Naive thymus-derived CD4-positive, alpha-beta T cell (primary cell): Measurements from ENCODE around the gene RUNX2. TPM values are rescaled to one million over a fixed set of nuclear protein-coding genes. Genes with fewer than 3 reads are reported as not detected.

Experiments used
- ATAC-seq: fragments of 150-1000 bp; cut with Tn5 transposase; 2 replicates; pipeline ENCODE4 v1.10.0; 2021; ENCODE audit warnings: mild to moderate bottlenecking, moderate library complexity
- CTCF ChIA-PET: fragments of 350-600 bp; sonication (Branson Sonifier 250); formaldehyde crosslinking; loops from one replicate; lab custom pipeline; 2021; ENCODE audit warnings: antibody characterized with exemption; lab: Charles Lee
- POLR2A ChIA-PET: fragments of 350-600 bp; sonication (Branson Sonifier 250); formaldehyde crosslinking; loops from one replicate; lab custom pipeline; 2021; ENCODE audit warnings: antibody characterized with exemption, inconsistent platforms; lab: Charles Lee
- DNase-seq, 9 donors: peaks; one replicate each; pipeline versions ENCODE4 v3.0.0 to v3.0.0-alpha.2; 2020 to 2022; ENCODE audit warnings: mixed read lengths in 1 of 9
- H3K27ac ChIP-seq: one replicate; pipeline ENCODE4 v1.7.0; 2013; ENCODE audit warnings: mild to moderate bottlenecking, low read depth, low read length, moderate library complexity
- H3K27me3 ChIP-seq, 2 donors: one replicate each; pipeline ENCODE4 v1.7.0; 2013; ENCODE audit warnings: low read length in 2 of 2, mild to moderate bottlenecking in 2 of 2, moderate library complexity in 2 of 2; ENCODE audit not compliant: control insufficient read depth in 2 of 2, insufficient read depth in 2 of 2
- H3K36me3 ChIP-seq, 3 experiments: 1 replicate in 2 of 3; 2 replicates in 1 of 3; pipeline ENCODE4 v1.7.0; 2013; ENCODE audit warnings: low read length in 3 of 3, mild to moderate bottlenecking in 3 of 3, moderate library complexity in 1 of 3; ENCODE audit not compliant: insufficient read depth in 3 of 3, control insufficient read depth in 2 of 3
- H3K4me1 ChIP-seq, 2 donors: one replicate each; pipeline ENCODE4 v1.7.0; 2013; ENCODE audit warnings: low read length in 2 of 2, mild to moderate bottlenecking in 2 of 2, moderate library complexity in 1 of 2; ENCODE audit not compliant: control insufficient read depth in 2 of 2, insufficient read depth in 2 of 2
- H3K4me3 ChIP-seq: 2 replicates; pipeline ENCODE4 v1.7.0; 2013; ENCODE audit warnings: mild to moderate bottlenecking, low read length
- H3K9me3 ChIP-seq, 3 experiments: 1 replicate in 2 of 3; 2 replicates in 1 of 3; pipeline ENCODE4 v1.7.0; 2013; ENCODE audit warnings: low read length in 3 of 3; ENCODE audit not compliant: control insufficient read depth in 2 of 3
- H3K27ac Mint-ChIP-seq, 9 donors: one replicate each; pipeline ENCODE4 v1.8.0; 2020 to 2022; ENCODE audit warnings: mixed read lengths in 9 of 9, mild to moderate bottlenecking in 8 of 9, moderate library complexity in 5 of 9, inconsistent platforms in 2 of 9
- H3K27me3 Mint-ChIP-seq, 5 donors: one replicate each; pipeline ENCODE4 v1.8.0; 2021 to 2022; ENCODE audit warnings: mixed read lengths in 5 of 5, mild to moderate bottlenecking in 1 of 5
- H3K36me3 Mint-ChIP-seq, 5 donors: one replicate each; pipeline ENCODE4 v1.8.0; 2020 to 2022; ENCODE audit warnings: mixed read lengths in 5 of 5, mild to moderate bottlenecking in 3 of 5, inconsistent platforms in 1 of 5
- H3K4me1 Mint-ChIP-seq, 7 donors: one replicate each; pipeline ENCODE4 v1.8.0; 2020 to 2022; ENCODE audit warnings: mixed read lengths in 7 of 7, mild to moderate bottlenecking in 3 of 7, inconsistent platforms in 1 of 7
- H3K4me3 Mint-ChIP-seq, 10 donors: one replicate each; pipeline ENCODE4 v1.8.0; 2020 to 2022; ENCODE audit warnings: mild to moderate bottlenecking in 10 of 10, mixed read lengths in 10 of 10, moderate library complexity in 6 of 10, inconsistent platforms in 2 of 10
- H3K9me3 Mint-ChIP-seq, 11 donors: one replicate each; pipeline ENCODE4 v1.8.0; 2020 to 2022; ENCODE audit warnings: mixed read lengths in 11 of 11, mild to moderate bottlenecking in 4 of 11, inconsistent platforms in 1 of 11, moderate library complexity in 1 of 11
- intact Hi-C, 2 donors: fragments of 100-400 bp; cut with micrococcal nuclease; formaldehyde crosslinking; loops; one replicate each; pipeline ENCODE4 v1.15.1; 2023
- polyA plus RNA-seq, 2 donors: library from polyadenylated mRNA; unstranded; fragments of 300-500 nt; fragmentation: Illumina TruSeq; gene quantifications; one replicate each; pipeline ENCODE4 v1.2.3, GENCODE V29; 2021
- total RNA-seq, 6 experiments: library from RNA in 5 of 6; stranded (reverse) in 5 of 6; gene quantifications; 1 replicate in 5 of 6; 2 replicates in 1 of 6; pipeline ENCODE4 v1.2.3 and lab custom pipeline; 2021 to 2026

Gene RUNX2
- total and polyA plus RNA-seq, 7 experiments from 2014 or later = 2.3 to 17.9 (median 13.9) TPM

GRCh38 chr6:45400021-45400420 is 71.9 kb downstream of the RUNX2 start:
- H3K27me3 Mint-ChIP-seq = peaks cover 0 to 23% (median 15%) of the 10 kb centered on the region in 5 donors
- ChIA-PET POLR2A (no interaction called here), CTCF (no interaction called here)
- H3K4me3 Mint-ChIP-seq = no peak overlapping the region
- H3K4me3 ChIP-seq = no peak overlapping the region
- H3K36me3 ChIP-seq = no peaks in the 10 kb centered on the region
- no peak overlapping the region for H3K27ac Mint-ChIP-seq
- no peak for ATAC-seq
- H3K27ac ChIP-seq = no peak overlapping the region
- H3K4me1 Mint-ChIP-seq = peaks cover 0 to 2% (median 0%) of the 10 kb centered on the region in 7 donors
- H3K9me3 ChIP-seq = no peaks in the 10 kb centered on the region
- H3K9me3 Mint-ChIP-seq = peaks cover 0 to 2% (median 0%) of the 10 kb centered on the region in 11 donors
- peaks cover 0 to 8% (median 3%) of the 10 kb centered on the region in 5 donors for H3K36me3 Mint-ChIP-seq
- H3K27me3 ChIP-seq = no peaks in the 10 kb centered on the region
- intact Hi-C loops = no loop called here
- no peaks in the 10 kb centered on the region for H3K4me1 ChIP-seq
- no peak for DNase-seq

GRCh38 chr6:45411959-45412358 is 83.8 kb downstream of the RUNX2 start:
- Mint-ChIP-seq H3K4me3 (no peak overlapping the region), H3K36me3 (peaks cover 0 to 5% (median 0%) of the 10 kb centered on the region in 5 donors), H3K27ac (no peak overlapping the region), H3K9me3 (no peaks in the 10 kb centered on the region), H3K4me1 (peaks cover 0 to 15% (median 0%) of the 10 kb centered on the region in 7 donors), H3K27me3 (peaks cover 0 to 21% (median 7%) of the 10 kb centered on the region in 5 donors)
- no peaks in the 10 kb centered on the region for H3K9me3 ChIP-seq
- no peak overlapping the region for H3K27ac ChIP-seq
- no peak overlapping the region for H3K4me3 ChIP-seq
- POLR2A ChIA-PET = no interaction called here
- H3K27me3 ChIP-seq = no peaks in the 10 kb centered on the region
- H3K36me3 ChIP-seq = no peaks in the 10 kb centered on the region
- intact Hi-C loops = no loop called here
- ATAC-seq (no peak), DNase-seq (no peak)
- CTCF ChIA-PET = no interaction called here
- no peaks in the 10 kb centered on the region for H3K4me1 ChIP-seq

GRCh38 chr6:45415315-45415714 is 87.2 kb downstream of the RUNX2 start:
- peaks cover 0 to 39% (median 21%) of the 10 kb centered on the region in 5 donors for H3K27me3 Mint-ChIP-seq
- Histone ChIP-seq H3K4me3 (no peak overlapping the region), H3K36me3 (no peaks in the 10 kb centered on the region), H3K27me3 (peaks cover 0 to 3% of the 10 kb centered on the region in 2 donors), H3K9me3 (no peaks in the 10 kb centered on the region), H3K4me1 (peaks cover 7 to 8% of the 10 kb centered on the region in 2 donors), H3K27ac (no peak overlapping the region)
- no peak overlapping the region for H3K27ac Mint-ChIP-seq
- H3K4me3 Mint-ChIP-seq = no peak overlapping the region
- intact Hi-C loops = loop anchor here in 1 of 2 donors (5.0 kb wide), 1 partner anchor 938 kb away; no protein-coding TSS in a partner anchor
- ChIA-PET POLR2A (no interaction called here), CTCF (interaction anchor here (1.3 kb wide), 1 partner anchor 11 kb away, joined by 3 read pairs; no protein-coding TSS in a partner anchor)
- H3K9me3 Mint-ChIP-seq = no peaks in the 10 kb centered on the region
- DNase-seq (no peak), ATAC-seq (no peak)
- peaks cover 0 to 1% (median 0%) of the 10 kb centered on the region in 5 donors for H3K36me3 Mint-ChIP-seq
- H3K4me1 Mint-ChIP-seq = peaks cover 6 to 28% (median 12%) of the 10 kb centered on the region in 7 donors

GRCh38 chr6:45415788-45416518 is 87.8 kb downstream of the RUNX2 start:
- no peaks in the 10 kb centered on the region for H3K9me3 Mint-ChIP-seq
- peaks cover 10 to 12% of the 10 kb centered on the region in 2 donors for H3K4me1 ChIP-seq
- ATAC-seq (no peak), DNase-seq (no peak)
- H3K4me3 ChIP-seq = no peak overlapping the region
- H3K27ac ChIP-seq = no peak overlapping the region
- CTCF ChIA-PET = interaction anchor here (0.8 to 1.3 kb wide), 2 partner anchors 10 to 118 kb away, joined by 3 read pairs; no protein-coding TSS in a partner anchor
- peaks cover 0 to 46% (median 27%) of the 10 kb centered on the region in 5 donors for H3K27me3 Mint-ChIP-seq
- POLR2A ChIA-PET = no interaction called here
- H3K4me1 Mint-ChIP-seq = peaks cover 12 to 34% (median 19%) of the 10 kb centered on the region in 7 donors
- no peak overlapping the region for H3K27ac Mint-ChIP-seq
- no peak overlapping the region for H3K4me3 Mint-ChIP-seq
- H3K27me3 ChIP-seq = peaks cover 3 to 7% of the 10 kb centered on the region in 2 donors
- H3K36me3 ChIP-seq = no peaks in the 10 kb centered on the region
- no peaks in the 10 kb centered on the region for H3K36me3 Mint-ChIP-seq
- no peaks in the 10 kb centered on the region for H3K9me3 ChIP-seq
- intact Hi-C loops = loop anchor here in 1 of 2 donors (5.0 kb wide), 1 partner anchor 939 kb away; no protein-coding TSS in a partner anchor

GRCh38 chr6:45416700-45417099 is 88.6 kb downstream of the RUNX2 start:
- Histone ChIP-seq H3K36me3 (no peaks in the 10 kb centered on the region), H3K4me3 (no peak overlapping the region), H3K27ac (no peak overlapping the region), H3K27me3 (peaks cover 3 to 8% of the 10 kb centered on the region in 2 donors), H3K9me3 (no peaks in the 10 kb centered on the region), H3K4me1 (peaks cover 17 to 19% of the 10 kb centered on the region in 2 donors)
- intact Hi-C loops = loop anchor here in 1 of 2 donors (5.0 kb wide), 1 partner anchor 939 kb away; no protein-coding TSS in a partner anchor
- Mint-ChIP-seq H3K36me3 (no peaks in the 10 kb centered on the region), H3K27me3 (peaks cover 0 to 53% (median 32%) of the 10 kb centered on the region in 5 donors), H3K4me3 (no peak overlapping the region), H3K4me1 (peaks cover 13 to 39% (median 26%) of the 10 kb centered on the region in 7 donors), H3K9me3 (no peaks in the 10 kb centered on the region), H3K27ac (no peak overlapping the region)
- no peak for DNase-seq
- CTCF ChIA-PET = interaction anchor here (0.8 kb wide), 1 partner anchor 119 kb away, joined by 3 read pairs; no protein-coding TSS in a partner anchor
- ATAC-seq = no peak
- POLR2A ChIA-PET = interaction anchor here (0.6 kb wide), 1 partner anchor 120 kb away, joined by 3 read pairs; no protein-coding TSS in a partner anchor

- H3K4me1 ChIP-seq = peaks cover 17 to 19% of the 10 kb centered on the region in 2 donors
- Mint-ChIP-seq H3K4me3 (no peak overlapping the region), H3K36me3 (peaks cover 0 to 3% (median 0%) of the 10 kb centered on the region in 5 donors), H3K27me3 (peaks cover 0 to 54% (median 35%) of the 10 kb centered on the region in 5 donors), H3K9me3 (no peaks in the 10 kb centered on the region), H3K4me1 (peaks cover 13 to 43% (median 26%) of the 10 kb centered on the region in 7 donors), H3K27ac (no peak overlapping the region)
- no peak overlapping the region for H3K4me3 ChIP-seq
- ChIA-PET POLR2A (no interaction called here), CTCF (interaction anchor here (1.0 to 1.2 kb wide), 2 partner anchors 297 to 760 kb away, joined by 3 read pairs; no protein-coding TSS in a partner anchor)
- H3K9me3 ChIP-seq = no peaks in the 10 kb centered on the region
- ATAC-seq = no peak
- peaks cover 3 to 8% of the 10 kb centered on the region in 2 donors for H3K27me3 ChIP-seq
- no peak for DNase-seq
- H3K36me3 ChIP-seq = peaks cover 0 to 4% (median 0%) of the 10 kb centered on the region in 3 experiments
- H3K27ac ChIP-seq = no peak overlapping the region
- intact Hi-C loops = loop anchor here in 1 of 2 donors (5.0 kb wide), 1 partner anchor 940 kb away; no protein-coding TSS in a partner anchor
Measured at GRCh38 chr6:45417436-45417835, 89.3 kb downstream of the RUNX2 start.
